BJ (cell line): ENCODE data around the gene EHD3. TPM values are rescaled to one million over a fixed set of nuclear protein-coding genes. Genes with fewer than 3 reads are reported as not detected.

Experiments used
- CTCF ChIA-PET: fragments of 350-600 bp; formaldehyde crosslinking; extraction: SDS; loops from one replicate; lab custom pipeline; 2021; ENCODE audit warnings: antibody characterized with exemption, inconsistent platforms; lab: Yijun Ruan, JAX
- POLR2A ChIA-PET: fragments of 300-600 bp; sonication (Branson Sonifier 250); formaldehyde crosslinking; extraction: SDS; loops from one replicate; lab custom pipeline; 2021; ENCODE audit warnings: antibody characterized with exemption; lab: Charles Lee
- DNase-seq: peaks from one replicate; pipeline ENCODE4 v3.0.0-alpha.2; 2011; ENCODE audit warnings: low read depth
- H3K27me3 ChIP-seq: 2 replicates; pipeline ENCODE4 v1.6.0; 2011; ENCODE audit warnings: low read length; ENCODE audit not compliant: control insufficient read depth, insufficient read depth
- H3K36me3 ChIP-seq: 2 replicates; pipeline ENCODE4 v1.5.1; 2011; ENCODE audit warnings: low read length; ENCODE audit not compliant: control insufficient read depth, insufficient read depth
- H3K4me3 ChIP-seq: 2 replicates; pipeline ENCODE4 v1.5.1; 2011; ENCODE audit warnings: low read depth, mild to moderate bottlenecking, control low read depth, low read length
- polyA plus RNA-seq: library from polyadenylated mRNA; depleted of rRNA; stranded (reverse); fragments of >200 nt; gene quantifications from 2 replicates; pipeline ENCODE4 v1.2.3, GENCODE V29; 2011
- TF ChIP-seq, protein P1 (sequence below): IDR thresholded peaks from 2 replicates; pipeline ENCODE4 v1.5.1; 2011; ENCODE audit warnings: low read depth, mild to moderate bottlenecking, control low read depth, inconsistent platforms, low read length, moderate library complexity; ENCODE audit not compliant: insufficient read depth

EHD3 gene
- polyA plus RNA-seq, 1 experiment = 69.4 TPM

DNA sequence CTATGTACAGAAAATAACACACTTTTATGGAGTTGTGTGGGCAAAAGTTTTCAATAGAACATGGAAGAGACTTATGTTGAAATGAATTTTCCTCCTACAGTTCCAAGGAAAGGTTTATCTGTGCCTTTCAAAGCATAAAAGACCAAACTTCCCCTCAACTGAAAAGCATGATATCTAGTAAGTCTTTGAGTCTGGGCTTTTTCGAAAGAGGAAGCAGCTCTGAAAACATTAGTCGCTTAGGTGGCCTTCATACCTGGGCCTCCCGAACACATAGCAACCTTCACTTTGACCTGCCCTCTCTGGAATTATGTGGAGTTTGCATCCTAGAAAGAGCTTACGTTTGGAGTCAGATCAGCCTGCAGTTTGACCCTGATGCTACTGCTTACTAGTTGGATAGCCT, 11.9 kb upstream of the EHD3 start:
- DNase-seq = no peak
- ChIA-PET CTCF (interaction anchor here (0.6 kb wide), 1 partner anchor 91 kb away, joined by 3 read pairs; no protein-coding TSS in a partner anchor), POLR2A (no interaction called here)
- no peak overlapping the region for H3K4me3 ChIP-seq
- no peaks in the 10 kb centered on the region for H3K36me3 ChIP-seq
- peaks cover 13% of the 10 kb centered on the region for H3K27me3 ChIP-seq
- TF ChIP-seq, protein P1, sequence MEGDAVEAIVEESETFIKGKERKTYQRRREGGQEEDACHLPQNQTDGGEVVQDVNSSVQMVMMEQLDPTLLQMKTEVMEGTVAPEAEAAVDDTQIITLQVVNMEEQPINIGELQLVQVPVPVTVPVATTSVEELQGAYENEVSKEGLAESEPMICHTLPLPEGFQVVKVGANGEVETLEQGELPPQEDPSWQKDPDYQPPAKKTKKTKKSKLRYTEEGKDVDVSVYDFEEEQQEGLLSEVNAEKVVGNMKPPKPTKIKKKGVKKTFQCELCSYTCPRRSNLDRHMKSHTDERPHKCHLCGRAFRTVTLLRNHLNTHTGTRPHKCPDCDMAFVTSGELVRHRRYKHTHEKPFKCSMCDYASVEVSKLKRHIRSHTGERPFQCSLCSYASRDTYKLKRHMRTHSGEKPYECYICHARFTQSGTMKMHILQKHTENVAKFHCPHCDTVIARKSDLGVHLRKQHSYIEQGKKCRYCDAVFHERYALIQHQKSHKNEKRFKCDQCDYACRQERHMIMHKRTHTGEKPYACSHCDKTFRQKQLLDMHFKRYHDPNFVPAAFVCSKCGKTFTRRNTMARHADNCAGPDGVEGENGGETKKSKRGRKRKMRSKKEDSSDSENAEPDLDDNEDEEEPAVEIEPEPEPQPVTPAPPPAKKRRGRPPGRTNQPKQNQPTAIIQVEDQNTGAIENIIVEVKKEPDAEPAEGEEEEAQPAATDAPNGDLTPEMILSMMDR = no peak

DNA sequence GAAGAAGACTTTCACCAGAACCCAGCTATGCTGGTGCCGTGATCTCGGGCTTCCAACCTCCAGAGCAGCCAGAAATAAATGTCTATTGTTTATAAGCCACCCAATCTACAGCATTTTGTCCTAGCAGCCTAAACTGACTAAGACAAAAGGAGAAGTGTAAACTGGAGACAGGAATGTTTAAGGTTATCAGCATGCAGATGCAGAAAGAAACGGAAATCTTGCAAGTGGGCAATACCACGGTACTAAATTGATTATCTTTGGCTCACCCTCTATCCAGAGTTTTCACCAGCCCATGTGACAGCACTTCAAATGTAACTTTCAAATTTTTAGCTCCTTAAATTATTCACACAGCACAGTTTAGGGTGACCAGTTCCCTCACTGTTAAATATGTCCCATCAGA, 10.9 kb upstream of the EHD3 start:
- Histone ChIP-seq H3K27me3 (peaks cover 13% of the 10 kb centered on the region), H3K4me3 (no peak overlapping the region), H3K36me3 (no peaks in the 10 kb centered on the region)
- ChIA-PET CTCF (interaction anchor here (1.4 kb wide), 1 partner anchor 10 kb away, joined by 6 read pairs; the partner anchor contains the start of gene EHD3), POLR2A (no interaction called here)
- DNase-seq = no peak
- TF ChIP-seq, protein P1 = no peak

DNA sequence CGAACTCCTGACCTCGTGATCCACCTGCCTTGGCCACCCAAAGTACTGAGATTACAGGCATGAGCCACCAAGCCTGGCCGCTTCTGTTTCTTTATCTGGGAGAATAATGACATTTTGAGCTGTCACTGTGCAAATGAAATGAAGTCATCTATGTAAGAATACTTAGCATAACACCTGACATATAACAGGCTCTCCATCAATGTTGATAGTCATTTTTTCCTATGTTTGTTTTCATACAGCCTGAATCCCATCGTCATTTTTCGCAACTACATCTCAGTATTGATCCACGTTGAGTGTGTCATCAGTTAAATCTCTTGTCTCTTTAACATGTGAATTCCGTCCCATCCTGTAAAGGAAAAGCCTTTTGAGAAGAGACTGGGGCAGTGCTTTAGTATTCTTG, 10.2 kb upstream of the EHD3 start:
- Histone ChIP-seq H3K36me3 (no peaks in the 10 kb centered on the region), H3K27me3 (peaks cover 11% of the 10 kb centered on the region; the same call in 1 of the 2 replicates), H3K4me3 (no peak overlapping the region)
- ChIA-PET CTCF (interaction anchor here (1.4 kb wide), 1 partner anchor 10 kb away, joined by 6 read pairs; the partner anchor contains the start of gene EHD3), POLR2A (no interaction called here)
- DNase-seq = no peak
- TF ChIP-seq, protein P1 = no peak

DNA sequence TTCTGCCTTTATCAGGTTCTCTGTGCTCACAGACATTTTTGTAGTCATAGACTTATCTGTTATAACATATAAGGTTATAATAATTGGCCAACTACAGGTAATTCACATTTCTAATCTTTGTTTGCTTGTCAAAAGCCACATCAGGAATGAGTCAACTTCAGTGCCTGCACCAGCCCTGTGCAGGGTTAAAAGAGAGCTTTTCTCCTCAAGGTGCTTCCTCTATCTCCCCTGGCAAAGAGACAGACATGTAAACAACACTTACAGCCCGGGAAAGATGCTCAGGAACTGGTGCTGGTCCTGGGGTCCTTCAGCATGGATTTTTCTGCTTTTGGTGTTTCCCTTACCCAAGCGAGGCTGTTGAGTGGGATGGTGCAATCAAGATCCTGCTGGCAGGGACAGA, 7.7 kb upstream of the EHD3 start:
- ChIA-PET POLR2A (no interaction called here), CTCF (interaction anchor here (0.8 kb wide), 1 partner anchor 108 kb away, joined by 4 read pairs; no protein-coding TSS in a partner anchor)
- H3K27me3 ChIP-seq = peaks cover 11% of the 10 kb centered on the region; the same call in 1 of the 2 replicates
- DNase-seq = no peak
- no peaks in the 10 kb centered on the region for H3K36me3 ChIP-seq
- no peak overlapping the region for H3K4me3 ChIP-seq
- TF ChIP-seq, protein P1 = no peak

DNA sequence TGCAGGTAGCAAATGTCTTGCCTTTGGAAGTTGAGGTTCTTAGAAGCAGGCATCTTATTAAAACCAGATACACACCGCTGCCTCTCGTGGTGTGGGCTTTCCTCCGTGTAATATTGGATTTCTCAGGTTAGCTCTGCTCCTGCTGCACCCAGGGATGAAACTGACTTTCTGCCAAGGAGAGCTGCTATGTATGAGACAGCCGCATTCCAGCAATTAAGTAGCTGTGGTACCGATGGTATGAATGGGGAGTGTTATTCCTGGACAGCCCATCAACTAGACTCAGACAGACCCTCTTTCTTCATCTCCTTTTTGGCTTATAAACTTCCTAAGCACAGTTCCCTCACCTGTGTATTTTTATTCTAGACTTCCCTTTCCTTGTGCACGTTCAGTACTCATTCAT, 6.8 kb upstream of the EHD3 start:
- ChIA-PET CTCF (interaction anchor here (0.5 to 0.8 kb wide), 3 partner anchors 89 to 110 kb away, joined by 3 to 4 read pairs (median 3); partner anchors contain the start of gene GALNT14), POLR2A (no interaction called here)
- Histone ChIP-seq H3K36me3 (no peaks in the 10 kb centered on the region), H3K27me3 (peaks cover 6% of the 10 kb centered on the region; the same call in 1 of the 2 replicates), H3K4me3 (no peak overlapping the region)
- TF ChIP-seq, protein P1 = no peak
- DNase-seq = no peak
